HG03354 (cell line): Measurements from ENCODE around the gene MSH6.
"Not testable (repeated sequence)": the region's sequence is repeated elsewhere in the genome, so short reads cannot be mapped to it uniquely, and the experiment has no call there.

Experiments
- ATAC-seq: cut with Tn5 transposase; IDR thresholded peaks from one replicate; pipeline ENCODE4 v1.9.1; 2021; ENCODE audit warnings: mild to moderate bottlenecking; ENCODE audit not compliant: unreplicated experiment, poor library complexity, severe bottlenecking

Gene MSH6

GRCh38 chr2:47838686-47839085 lies 55.7 kb downstream of the MSH6 start:
- ATAC-seq = no peak

GRCh38 chr2:47842846-47843245 lies 59.9 kb downstream of the MSH6 start:
- no peak for ATAC-seq

- no peak for ATAC-seq
Observed at GRCh38 chr2:47843407-47843806, 60.5 kb downstream of the MSH6 start.

GRCh38 chr2:47844162-47844561 lies 61.2 kb downstream of the MSH6 start:
- ATAC-seq = no peak

GRCh38 chr2:47849368-47849767 lies 66.4 kb downstream of the MSH6 start:
- ATAC-seq = no peak

- no peak for ATAC-seq
Observed at GRCh38 chr2:47850198-47850597, 67.3 kb downstream of the MSH6 start.

GRCh38 chr2:47853067-47853777 lies 70.3 kb downstream of the MSH6 start:
- ATAC-seq = not testable (repeated sequence)
